Cardiac muscle cell (in vitro differentiated cells and primary cell): ENCODE results near the gene COL7A1. TPM values are rescaled to one million over a fixed set of nuclear protein-coding genes. Genes with fewer than 3 reads are reported as not detected.

Source experiments
- DNase-seq, 2 donors: peaks; one replicate each; pipeline versions ENCODE4 v3.0.0 to v3.0.0-alpha.2; 2010 to 2017; ENCODE audit warnings: low read depth in 1 of 2, low spot score in 1 of 2
- H3K27ac ChIP-seq: fragments of 200-600 bp; sonication (generic); 2 replicates; pipeline ENCODE4 v1.5.1; 2016
- H3K27me3 ChIP-seq: fragments of 200-600 bp; sonication (generic); 2 replicates; pipeline ENCODE4 v1.6.0; 2016; ENCODE audit warnings: control low read depth
- H3K36me3 ChIP-seq: fragments of 200-600 bp; sonication (generic); 2 replicates; pipeline ENCODE4 v1.5.1; 2016; ENCODE audit warnings: control low read depth
- H3K4me1 ChIP-seq: fragments of 200-600 bp; sonication (generic); 2 replicates; pipeline ENCODE4 v1.8.1; 2017; ENCODE audit warnings: low read depth, mild to moderate bottlenecking, mixed run types
- H3K4me3 ChIP-seq: fragments of 200-600 bp; sonication (generic); 2 replicates; pipeline ENCODE4 v1.5.1; 2016; ENCODE audit warnings: mild to moderate bottlenecking
- H3K9me3 ChIP-seq: fragments of 200-600 bp; sonication (generic); 2 replicates; pipeline ENCODE4 v1.5.1; 2017; ENCODE audit warnings: low read depth, mild to moderate bottlenecking, control low read depth
- polyA plus RNA-seq: library from polyadenylated mRNA; unstranded; fragments of >200 nt; fragmentation: Nextera tagmentation; extraction: Ambion mirVana; gene quantifications from 2 replicates; pipeline ENCODE4 v1.2.1, GENCODE V29; 2016
- total RNA-seq: library from RNA; depleted of rRNA; stranded (reverse); fragments of >200 nt; gene quantifications from 2 replicates; pipeline ENCODE4 v1.2.3, GENCODE V29; 2016
- TF ChIP-seq, protein P1 (sequence below): IDR thresholded peaks from 2 replicates; pipeline ENCODE4 v1.5.1; 2012; ENCODE audit warnings: low read depth, mild to moderate bottlenecking, low read length

Gene COL7A1
- total and polyA plus RNA-seq, 2 experiments from 2014 or later: 53.8 to 63.0 TPM

DNA sequence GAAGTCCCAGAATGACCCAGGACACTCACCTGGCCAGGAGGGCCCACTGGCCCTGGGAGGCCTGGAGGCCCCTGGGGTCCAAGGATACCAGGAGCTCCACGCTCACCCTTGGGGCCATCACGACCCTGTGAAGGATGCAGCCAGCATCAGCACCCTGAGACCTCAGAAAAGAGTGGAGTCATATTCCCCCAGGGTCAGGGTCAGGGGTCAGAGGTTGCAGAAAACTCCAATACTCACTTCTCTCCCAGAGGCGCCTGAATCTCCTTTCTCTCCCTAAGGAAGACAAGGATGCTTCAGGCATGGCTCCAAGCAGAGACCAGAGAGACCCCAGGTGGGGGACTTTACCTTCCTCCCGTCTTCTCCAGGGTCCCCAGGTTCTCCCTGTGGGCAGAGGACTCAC, 18.5 kb downstream of the COL7A1 start:
- peaks cover 17% of the 10 kb centered on the region for H3K36me3 ChIP-seq
- no peaks in the 10 kb centered on the region for H3K27me3 ChIP-seq
- no peak overlapping the region for H3K27ac ChIP-seq
- no peak for DNase-seq
- TF ChIP-seq, protein P1, sequence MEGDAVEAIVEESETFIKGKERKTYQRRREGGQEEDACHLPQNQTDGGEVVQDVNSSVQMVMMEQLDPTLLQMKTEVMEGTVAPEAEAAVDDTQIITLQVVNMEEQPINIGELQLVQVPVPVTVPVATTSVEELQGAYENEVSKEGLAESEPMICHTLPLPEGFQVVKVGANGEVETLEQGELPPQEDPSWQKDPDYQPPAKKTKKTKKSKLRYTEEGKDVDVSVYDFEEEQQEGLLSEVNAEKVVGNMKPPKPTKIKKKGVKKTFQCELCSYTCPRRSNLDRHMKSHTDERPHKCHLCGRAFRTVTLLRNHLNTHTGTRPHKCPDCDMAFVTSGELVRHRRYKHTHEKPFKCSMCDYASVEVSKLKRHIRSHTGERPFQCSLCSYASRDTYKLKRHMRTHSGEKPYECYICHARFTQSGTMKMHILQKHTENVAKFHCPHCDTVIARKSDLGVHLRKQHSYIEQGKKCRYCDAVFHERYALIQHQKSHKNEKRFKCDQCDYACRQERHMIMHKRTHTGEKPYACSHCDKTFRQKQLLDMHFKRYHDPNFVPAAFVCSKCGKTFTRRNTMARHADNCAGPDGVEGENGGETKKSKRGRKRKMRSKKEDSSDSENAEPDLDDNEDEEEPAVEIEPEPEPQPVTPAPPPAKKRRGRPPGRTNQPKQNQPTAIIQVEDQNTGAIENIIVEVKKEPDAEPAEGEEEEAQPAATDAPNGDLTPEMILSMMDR: no peak
- no peaks in the 10 kb centered on the region for H3K9me3 ChIP-seq
- no peak overlapping the region for H3K4me3 ChIP-seq
- no peaks in the 10 kb centered on the region for H3K4me1 ChIP-seq

DNA sequence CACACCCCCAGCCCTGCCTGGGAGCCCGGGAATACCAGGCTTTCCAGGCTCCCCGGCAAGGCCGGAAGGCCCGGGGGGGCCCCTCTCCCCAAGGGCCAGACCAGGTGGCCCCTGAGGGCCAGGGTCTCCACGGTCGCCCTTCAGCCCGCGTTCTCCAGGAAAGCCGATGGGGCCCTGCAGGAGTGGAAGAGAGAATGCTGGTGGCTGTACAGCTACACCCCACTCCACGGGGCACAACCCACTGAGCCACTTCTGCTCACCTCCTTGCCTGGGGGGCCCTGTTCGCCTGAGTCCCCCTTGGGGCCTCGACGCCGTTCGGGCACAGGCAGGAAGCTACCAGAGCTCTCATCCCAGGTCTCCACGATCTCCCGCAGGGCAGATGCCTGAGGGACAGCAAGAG, 19.8 kb downstream of the COL7A1 start:
- no peak overlapping the region for H3K27ac ChIP-seq
- peaks cover 23% of the 10 kb centered on the region for H3K36me3 ChIP-seq
- TF ChIP-seq, protein P1: no peak
- no peaks in the 10 kb centered on the region for H3K27me3 ChIP-seq
- no peaks in the 10 kb centered on the region for H3K4me1 ChIP-seq
- H3K9me3 ChIP-seq: no peaks in the 10 kb centered on the region
- DNase-seq: no peak
- H3K4me3 ChIP-seq: no peak overlapping the region

DNA sequence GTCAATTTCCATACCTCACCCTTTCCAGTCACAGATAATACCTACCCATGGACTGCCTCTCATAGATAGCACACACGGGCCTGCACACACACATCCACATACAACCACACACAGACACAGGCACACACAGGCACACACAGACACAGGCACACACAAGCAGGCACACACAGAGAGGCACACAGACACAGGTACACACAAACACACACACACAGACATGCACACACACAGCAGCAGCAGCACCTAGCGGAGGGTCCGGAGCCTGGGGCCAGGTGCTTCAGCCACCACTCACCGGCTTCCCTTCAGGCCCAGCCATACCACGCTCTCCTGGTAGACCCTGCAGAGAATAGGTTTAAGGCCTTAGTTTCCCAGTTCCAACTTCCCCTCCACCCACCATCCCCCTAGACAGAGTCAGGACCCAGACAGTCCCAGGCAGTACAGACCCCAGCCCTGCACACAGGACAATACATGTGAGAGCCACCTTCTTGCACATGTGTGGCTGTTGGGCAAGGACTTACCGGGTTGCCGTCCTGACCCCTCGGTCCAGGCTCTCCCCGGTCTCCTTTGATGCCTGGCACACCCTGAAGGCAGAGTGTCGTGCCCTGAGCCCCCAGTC, 21.1 kb downstream of the COL7A1 start:
- Histone ChIP-seq H3K4me3 (no peak overlapping the region), H3K36me3 (peaks cover 23% of the 10 kb centered on the region), H3K27me3 (no peaks in the 10 kb centered on the region), H3K9me3 (no peaks in the 10 kb centered on the region), H3K4me1 (no peaks in the 10 kb centered on the region), H3K27ac (no peak overlapping the region)
- TF ChIP-seq, protein P1: no peak
- no peak for DNase-seq

DNA sequence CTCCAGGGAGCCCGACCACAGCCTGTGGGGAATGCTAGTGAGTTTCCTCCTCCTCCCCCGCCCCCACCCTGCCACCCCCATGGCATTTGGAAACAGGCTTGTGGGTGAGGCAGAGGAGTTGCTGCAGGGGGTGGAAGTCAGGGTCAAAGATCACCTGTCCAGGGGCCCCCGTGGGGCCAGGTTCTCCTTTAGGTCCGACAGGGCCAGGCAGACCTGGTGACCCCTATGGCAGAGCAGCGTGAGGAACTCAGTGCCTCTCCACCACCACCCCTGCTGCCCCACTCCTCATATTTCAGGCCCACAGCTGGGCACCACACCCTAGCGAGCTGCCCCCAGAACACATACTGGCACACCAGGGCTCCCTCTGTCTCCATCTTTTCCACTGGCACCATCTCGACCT, 22.6 kb downstream of the COL7A1 start:
- peaks cover 18% of the 10 kb centered on the region for H3K36me3 ChIP-seq
- H3K4me1 ChIP-seq: no peaks in the 10 kb centered on the region
- no peak for DNase-seq
- H3K9me3 ChIP-seq: no peaks in the 10 kb centered on the region
- TF ChIP-seq, protein P1: no peak
- H3K27ac ChIP-seq: no peak overlapping the region
- no peak overlapping the region for H3K4me3 ChIP-seq
- H3K27me3 ChIP-seq: no peaks in the 10 kb centered on the region

DNA sequence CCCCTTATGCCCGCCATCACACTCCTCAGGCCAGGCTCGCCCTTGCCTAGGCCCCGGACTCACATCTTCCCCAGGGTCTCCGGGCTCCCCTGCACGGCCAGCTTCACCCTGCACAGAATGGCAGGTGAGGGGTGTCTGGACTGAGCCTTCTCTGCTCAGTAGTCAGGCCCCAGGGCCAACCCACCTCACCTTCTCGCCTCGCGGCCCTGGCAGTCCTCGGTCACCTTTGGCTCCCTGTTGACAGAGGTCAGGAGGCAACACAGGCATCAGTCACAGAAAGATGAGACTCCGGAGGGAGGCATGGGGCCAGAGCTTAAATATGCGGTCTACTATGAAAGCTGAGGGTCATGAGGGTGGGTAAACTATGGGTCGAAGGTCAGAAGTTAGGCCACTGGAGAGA, 23.2 kb downstream of the COL7A1 start:
- H3K9me3 ChIP-seq: no peaks in the 10 kb centered on the region
- H3K36me3 ChIP-seq: peaks cover 12% of the 10 kb centered on the region
- DNase-seq: no peak
- TF ChIP-seq, protein P1: no peak
- H3K27ac ChIP-seq: no peak overlapping the region
- no peak overlapping the region for H3K4me3 ChIP-seq
- H3K4me1 ChIP-seq: no peaks in the 10 kb centered on the region
- H3K27me3 ChIP-seq: no peaks in the 10 kb centered on the region
